OCI-LY1 (cell line): ENCODE results near the gene EIF3L.

ENCODE experiments used
- EZH2 ChIP-seq: fragments of 200-600 bp; sonication (generic), shearing (Covaris generic); IDR thresholded peaks from 2 replicates; pipeline ENCODE4 v1.8.0; 2017; ENCODE audit warnings: borderline replicate concordance, mixed run types, mild to moderate bottlenecking, antibody characterized with exemption, low read length, moderate library complexity, mixed read lengths
- TF ChIP-seq, protein P1 (sequence below): fragments of 200-600 bp; sonication (generic), shearing (Covaris generic); IDR thresholded peaks from 2 replicates; pipeline ENCODE4 v1.5.1; 2017; ENCODE audit warnings: mild to moderate bottlenecking, antibody characterized with exemption, low read length, moderate library complexity, mixed read lengths

DNA sequence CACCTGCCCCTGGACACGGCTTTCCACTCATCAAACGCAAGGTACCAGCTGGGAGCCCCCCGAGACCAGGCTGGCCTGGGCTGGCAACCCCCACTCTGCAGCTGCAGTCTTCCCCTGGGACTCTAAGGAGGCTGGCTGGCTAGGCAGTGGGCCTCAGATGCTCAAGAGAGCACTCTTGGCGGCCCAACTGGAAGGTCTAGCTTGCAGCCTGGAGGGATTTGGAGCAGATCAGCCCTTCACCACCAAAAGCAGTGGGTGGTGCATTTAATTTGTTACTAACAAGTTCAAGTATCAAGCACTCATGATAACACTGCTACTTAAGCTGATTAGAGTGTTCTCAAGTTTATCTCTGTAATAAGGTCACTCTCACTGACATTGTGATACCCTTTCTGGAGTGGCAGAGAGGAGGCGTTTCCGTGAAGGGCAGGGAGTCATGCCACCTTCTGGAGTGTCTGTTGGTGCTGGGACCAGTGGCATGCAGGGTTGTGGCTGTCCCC is 82.7 kb downstream of the EIF3L start:
- TF ChIP-seq, protein P1, sequence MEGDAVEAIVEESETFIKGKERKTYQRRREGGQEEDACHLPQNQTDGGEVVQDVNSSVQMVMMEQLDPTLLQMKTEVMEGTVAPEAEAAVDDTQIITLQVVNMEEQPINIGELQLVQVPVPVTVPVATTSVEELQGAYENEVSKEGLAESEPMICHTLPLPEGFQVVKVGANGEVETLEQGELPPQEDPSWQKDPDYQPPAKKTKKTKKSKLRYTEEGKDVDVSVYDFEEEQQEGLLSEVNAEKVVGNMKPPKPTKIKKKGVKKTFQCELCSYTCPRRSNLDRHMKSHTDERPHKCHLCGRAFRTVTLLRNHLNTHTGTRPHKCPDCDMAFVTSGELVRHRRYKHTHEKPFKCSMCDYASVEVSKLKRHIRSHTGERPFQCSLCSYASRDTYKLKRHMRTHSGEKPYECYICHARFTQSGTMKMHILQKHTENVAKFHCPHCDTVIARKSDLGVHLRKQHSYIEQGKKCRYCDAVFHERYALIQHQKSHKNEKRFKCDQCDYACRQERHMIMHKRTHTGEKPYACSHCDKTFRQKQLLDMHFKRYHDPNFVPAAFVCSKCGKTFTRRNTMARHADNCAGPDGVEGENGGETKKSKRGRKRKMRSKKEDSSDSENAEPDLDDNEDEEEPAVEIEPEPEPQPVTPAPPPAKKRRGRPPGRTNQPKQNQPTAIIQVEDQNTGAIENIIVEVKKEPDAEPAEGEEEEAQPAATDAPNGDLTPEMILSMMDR = no peak
- no peak for TF ChIP-seq EZH2
